GM21367 (cell line): ENCODE results near the gene CELF4.

Experiments used
- ATAC-seq: cut with Tn5 transposase; IDR thresholded peaks from one replicate; pipeline ENCODE4 v1.9.1; 2021; ENCODE audit not compliant: unreplicated experiment

CELF4 gene

GRCh38 chr18:37330173-37330572 lies 235.4 kb downstream of the CELF4 start:
- no peak for ATAC-seq

- no peak for ATAC-seq
Observed at GRCh38 chr18:37328946-37329719, 236.5 kb downstream of the CELF4 start.

GRCh38 chr18:37327063-37327577 lies 238.5 kb downstream of the CELF4 start:
- no peak for ATAC-seq

GRCh38 chr18:37322492-37323035 lies 243.0 kb downstream of the CELF4 start:
- ATAC-seq = peak; percentile 92

GRCh38 chr18:37321582-37322491 lies 243.8 kb downstream of the CELF4 start:
- ATAC-seq = no peak

- ATAC-seq = no peak
Observed at GRCh38 chr18:37320317-37320716, 245.3 kb downstream of the CELF4 start.

GRCh38 chr18:37318360-37319355 lies 246.9 kb downstream of the CELF4 start:
- ATAC-seq = no peak

GRCh38 chr18:37317486-37317885 lies 248.1 kb downstream of the CELF4 start:
- ATAC-seq = no peak

- ATAC-seq = no peak
Observed at GRCh38 chr18:37316468-37316867, 249.1 kb downstream of the CELF4 start.

GRCh38 chr18:37315935-37316334 lies 249.7 kb downstream of the CELF4 start:
- no peak for ATAC-seq

GRCh38 chr18:37314534-37314933 lies 251.1 kb downstream of the CELF4 start:
- no peak for ATAC-seq

- no peak for ATAC-seq
Observed at GRCh38 chr18:37313624-37314023, 252.0 kb downstream of the CELF4 start.

GRCh38 chr18:37309861-37310260 lies 255.7 kb downstream of the CELF4 start:
- no peak for ATAC-seq

GRCh38 chr18:37309059-37309458 lies 256.5 kb downstream of the CELF4 start:
- ATAC-seq = no peak

GRCh38 chr18:37307181-37307580 lies 258.4 kb downstream of the CELF4 start:
- ATAC-seq = no peak

GRCh38 chr18:37306432-37306831 lies 259.2 kb downstream of the CELF4 start:
- ATAC-seq = no peak

- ATAC-seq = no peak
Observed at GRCh38 chr18:37305066-37305465, 260.5 kb downstream of the CELF4 start.

GRCh38 chr18:37304012-37304680 lies 261.5 kb downstream of the CELF4 start:
- no peak for ATAC-seq

GRCh38 chr18:37303009-37303408 lies 262.6 kb downstream of the CELF4 start:
- no peak for ATAC-seq

- no peak for ATAC-seq
Observed at GRCh38 chr18:37302519-37302918, 263.1 kb downstream of the CELF4 start.
